OCI-M1 (cell line): ENCODE measurements around the gene PGBD5.
"Not testable (repeated sequence)": the region's sequence is repeated elsewhere in the genome, so short reads cannot be mapped to it uniquely, and the experiment has no call there.

Experiments used
- DNase-seq: peaks from one replicate; lab custom pipeline; 2025; lab: John Stamatoyannopoulos, UW

Gene PGBD5

GRCh38 chr1:230426246-230427093 is at the start of gene PGBD5:
Gene PGBD5, minus strand, starts transcription at chr1:230426332. Its CDS starts 404 bp downstream, at chr1:230425928.
- DNase-seq, result peak; percentile 79

GRCh38 chr1:230474924-230475323 is 48.8 kb upstream of the PGBD5 start:
- not testable (repeated sequence) for DNase-seq

- DNase-seq, result not testable (repeated sequence)
Measured at GRCh38 chr1:230470750-230471149, 44.6 kb upstream of the PGBD5 start.

- no peak for DNase-seq
Measured at GRCh38 chr1:230469271-230469670, 43.1 kb upstream of the PGBD5 start.

- DNase-seq, result no peak
Measured at GRCh38 chr1:230465691-230466090, 39.6 kb upstream of the PGBD5 start.

GRCh38 chr1:230464671-230465070 is 38.5 kb upstream of the PGBD5 start:
- DNase-seq, result no peak

- no peak for DNase-seq
Measured at GRCh38 chr1:230463760-230464159, 37.6 kb upstream of the PGBD5 start.

- DNase-seq, result no peak
Measured at GRCh38 chr1:230463326-230463725, 37.2 kb upstream of the PGBD5 start.

- peak; percentile 16 for DNase-seq
Measured at GRCh38 chr1:230459465-230459864, 33.3 kb upstream of the PGBD5 start.

- DNase-seq, result no peak
Measured at GRCh38 chr1:230458509-230458908, 32.4 kb upstream of the PGBD5 start.

GRCh38 chr1:230456478-230456877 is 30.3 kb upstream of the PGBD5 start:
- no peak for DNase-seq

GRCh38 chr1:230455291-230455690 is 29.2 kb upstream of the PGBD5 start:
- no peak for DNase-seq

GRCh38 chr1:230453377-230453776 is 27.2 kb upstream of the PGBD5 start:
- DNase-seq, result no peak

GRCh38 chr1:230441183-230442029 is 15.3 kb upstream of the PGBD5 start:
- no peak for DNase-seq

GRCh38 chr1:230435108-230435507 is 9.0 kb upstream of the PGBD5 start:
- no peak for DNase-seq

GRCh38 chr1:230431527-230431926 is 5.4 kb upstream of the PGBD5 start:
- DNase-seq, result no peak

GRCh38 chr1:230430499-230430898 is 4.4 kb upstream of the PGBD5 start:
- peak; percentile 16 for DNase-seq

GRCh38 chr1:230429067-230429735 is 3.1 kb upstream of the PGBD5 start:
- DNase-seq, result peak; percentile 9

GRCh38 chr1:230427981-230428380 is 1.8 kb upstream of the PGBD5 start:
- DNase-seq, result no peak

- no peak for DNase-seq
Measured at GRCh38 chr1:230427094-230427876, 1.2 kb upstream of the PGBD5 start.

GRCh38 chr1:230425252-230426091 is 660 bp downstream of the PGBD5 start:
- no peak for DNase-seq
